ENCODE results near the gene SMARCD1. TPM values are rescaled to one million over a fixed set of nuclear protein-coding genes. Genes with fewer than 3 reads are reported as not detected.

The SMARCD1 gene
- total RNA-seq, 1 experiment from 2014 or later: 152 TPM

DNA sequence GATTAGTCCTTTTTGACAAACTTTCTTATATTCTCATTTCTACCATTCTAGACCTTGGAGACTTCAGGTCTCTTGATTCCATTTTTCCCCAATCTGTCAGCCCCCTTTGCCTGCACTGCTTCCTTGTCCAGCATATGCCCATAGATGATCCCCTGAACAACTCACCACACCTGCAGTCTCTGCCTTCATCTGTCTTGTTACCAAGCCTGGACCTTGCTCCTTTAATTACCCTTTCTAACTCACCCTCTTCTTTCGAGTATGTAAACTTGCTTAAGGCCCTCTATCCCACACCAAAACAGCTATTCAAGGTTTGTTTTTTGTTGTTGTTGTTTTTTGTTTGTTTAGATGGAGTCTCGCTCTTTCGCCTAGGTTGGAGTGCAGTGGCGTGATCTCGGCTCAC, 36.5 kb downstream of the SMARCD1 start:
- Histone ChIP-seq H3K9me3 (ENCODE audit: control insufficient read depth, low read depth, low read length) (no peaks in the 10 kb centered on the region), H3T11ph (ENCODE audit: low read length) (no peak overlapping the region), H3K23me2 (ENCODE audit: insufficient read length, low read depth, low read length, poor library complexity, severe bottlenecking) (no peaks in the 10 kb centered on the region), H3K27ac (ENCODE audit: insufficient read length, low read depth, low read length) (no peak overlapping the region), H2AK5ac (ENCODE audit: insufficient read length, low read length) (no peak overlapping the region), H2BK20ac (ENCODE audit: low read depth, low read length, poor library complexity, severe bottlenecking) (no peak overlapping the region), H4K8ac (replicated peaks; ENCODE audit: insufficient read length, low read depth, low read length) (no peak overlapping the region), H3K14ac (ENCODE audit: insufficient read depth, low read length) (no peak overlapping the region), H4K5ac (ENCODE audit: insufficient read length, low read depth, low read length) (no peak overlapping the region), H3K79me1 (ENCODE audit: insufficient read depth, low read depth, low read length, poor library complexity, severe bottlenecking) (no peaks in the 10 kb centered on the region), H3K18ac (ENCODE audit: insufficient read length, low read depth, low read length) (no peak overlapping the region), H3K4me2 (ENCODE audit: insufficient read depth, insufficient read length, low read length) (no peak overlapping the region), H3K27me3 (ENCODE audit: insufficient read depth, low read length) (no peaks in the 10 kb centered on the region), H3K4ac (ENCODE audit: low read depth, low read length) (no peak overlapping the region), H3K4me1 (ENCODE audit: insufficient read depth, low read length) (no peaks in the 10 kb centered on the region), H3K79me2 (ENCODE audit: insufficient read depth, low read length) (no peaks in the 10 kb centered on the region), H2BK15ac (ENCODE audit: low read depth, low read length) (no peak overlapping the region), H3K23ac (ENCODE audit: insufficient read length, low read depth, low read length) (no peak overlapping the region), H2AFZ (ENCODE audit: low read length) (no peak overlapping the region), H2BK12ac (ENCODE audit: insufficient read length, low read depth, low read length) (no peak overlapping the region), H2BK5ac (ENCODE audit: insufficient read length, low read length) (no peak overlapping the region), H4K91ac (ENCODE audit: insufficient read length, low read depth, low read length) (no peak overlapping the region), H2BK120ac (ENCODE audit: low read depth, low read length, poor library complexity, severe bottlenecking) (no peak overlapping the region), H4K20me1 (ENCODE audit: control insufficient read depth, insufficient read depth, insufficient read length) (no peaks in the 10 kb centered on the region), H3K9ac (ENCODE audit: extremely low read depth, insufficient read length, low read length) (no peak overlapping the region), H3K56ac (ENCODE audit: insufficient read length, low read depth, low read length) (no peak overlapping the region)
- H3K27me3 Mint-ChIP-seq (ENCODE audit: low read depth): no peaks in the 10 kb centered on the region
- no peaks in the 10 kb centered on the region for H3K4me1 Mint-ChIP-seq
- peaks cover 0 to 24% (median 3%) of the 10 kb centered on the region in 3 experiments; a peak in 3 of 7 replicates for H3K36me3 Mint-ChIP-seq (ENCODE audit: insufficient read depth in 1 of 3, low read depth in 3 of 3)
- H3K4me3 Mint-ChIP-seq: no peak overlapping the region
- no CpG with 5 or more reads among the region's 5 CpGs for WGBS (ENCODE audit: extremely low coverage, insufficient read length, low lambda C conversion rate)
- H3K9me3 Mint-ChIP-seq: no peaks in the 10 kb centered on the region
- TF ChIP-seq, protein P1, sequence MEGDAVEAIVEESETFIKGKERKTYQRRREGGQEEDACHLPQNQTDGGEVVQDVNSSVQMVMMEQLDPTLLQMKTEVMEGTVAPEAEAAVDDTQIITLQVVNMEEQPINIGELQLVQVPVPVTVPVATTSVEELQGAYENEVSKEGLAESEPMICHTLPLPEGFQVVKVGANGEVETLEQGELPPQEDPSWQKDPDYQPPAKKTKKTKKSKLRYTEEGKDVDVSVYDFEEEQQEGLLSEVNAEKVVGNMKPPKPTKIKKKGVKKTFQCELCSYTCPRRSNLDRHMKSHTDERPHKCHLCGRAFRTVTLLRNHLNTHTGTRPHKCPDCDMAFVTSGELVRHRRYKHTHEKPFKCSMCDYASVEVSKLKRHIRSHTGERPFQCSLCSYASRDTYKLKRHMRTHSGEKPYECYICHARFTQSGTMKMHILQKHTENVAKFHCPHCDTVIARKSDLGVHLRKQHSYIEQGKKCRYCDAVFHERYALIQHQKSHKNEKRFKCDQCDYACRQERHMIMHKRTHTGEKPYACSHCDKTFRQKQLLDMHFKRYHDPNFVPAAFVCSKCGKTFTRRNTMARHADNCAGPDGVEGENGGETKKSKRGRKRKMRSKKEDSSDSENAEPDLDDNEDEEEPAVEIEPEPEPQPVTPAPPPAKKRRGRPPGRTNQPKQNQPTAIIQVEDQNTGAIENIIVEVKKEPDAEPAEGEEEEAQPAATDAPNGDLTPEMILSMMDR (conservative IDR thresholded peaks at IDR 0.05): no peak
- H3K27ac Mint-ChIP-seq: no peak overlapping the region
- no peak for DNase-seq

Measured in H9 (cell line).